ENCODE measurements around the gene FSCN2. TPM values are rescaled to one million over a fixed set of nuclear protein-coding genes. Genes with fewer than 3 reads are reported as not detected.
A peak's percentile ranks its signal among the peaks of the same experiment; 100 is the strongest.

Gene FSCN2
- total and polyA plus RNA-seq, 2 of the 4 experiments (the other 2 are of a cell fraction): 0.18 to 0.84 TPM

DNA sequence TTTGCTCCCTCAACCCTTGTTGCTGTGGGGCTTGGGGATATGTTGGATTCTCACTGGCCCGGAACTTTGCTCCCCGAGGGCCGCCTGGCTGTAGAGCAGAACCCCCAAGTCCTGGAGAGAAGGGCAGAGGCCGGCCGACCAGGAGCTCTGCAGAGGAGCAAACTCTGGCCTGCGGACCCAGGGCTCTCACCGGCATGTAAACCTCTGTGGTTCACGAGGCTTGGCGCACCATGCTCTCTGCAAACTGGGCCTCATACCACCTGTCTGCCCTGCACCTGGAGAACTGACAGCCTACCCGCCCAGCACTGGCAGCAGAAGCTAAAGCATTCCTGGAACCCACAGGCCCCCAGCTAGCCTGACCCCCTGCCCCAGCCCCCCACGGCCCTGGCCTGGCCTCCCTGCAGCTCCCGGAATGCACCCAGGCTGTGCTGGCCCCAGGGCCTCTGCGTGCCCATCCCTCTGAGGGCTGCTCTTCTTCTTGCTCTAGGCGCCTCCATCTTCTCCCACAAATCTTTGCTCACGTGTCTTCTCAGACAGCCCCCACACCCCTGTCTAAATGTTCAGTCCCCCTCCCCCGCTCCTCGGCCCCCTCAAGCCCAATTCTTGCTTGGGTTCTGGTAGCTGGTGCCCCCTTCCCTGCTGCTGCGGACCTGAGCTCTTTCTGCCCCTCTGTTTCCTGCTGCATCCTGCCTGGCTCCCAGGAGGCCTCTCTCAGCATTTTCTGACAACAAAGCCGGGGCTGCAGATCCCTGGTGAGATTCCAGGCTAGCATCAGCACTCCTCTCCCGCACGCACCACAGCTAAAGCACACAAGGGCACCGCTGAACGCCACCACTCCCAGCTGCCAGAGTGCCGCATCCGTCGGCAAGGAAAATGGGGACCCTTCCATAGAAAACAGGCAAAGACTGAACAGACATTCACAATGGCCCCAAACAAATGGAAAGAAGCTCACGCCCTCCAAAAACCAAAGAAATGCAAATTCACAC is 38.9 kb upstream of the FSCN2 start:
- DNase-seq (no peak), ATAC-seq (ENCODE audit: low read depth) (no peak)
- Histone ChIP-seq H3K9me3 (ENCODE audit: control insufficient read depth, insufficient read depth, low read length) (no peaks in the 10 kb centered on the region), H2AK5ac (ENCODE audit: low read depth, low read length) (peak overlapping the region; percentile 43; the same call in 1 of the 2 replicates), H3K23ac (ENCODE audit: low read depth, low read length) (no peak overlapping the region), H4K20me1 (ENCODE audit: insufficient read depth, low read length) (no peaks in the 10 kb centered on the region), H3K14ac (replicated peaks; ENCODE audit: low read depth, low read length) (no peak overlapping the region), H3K4me1 (ENCODE audit: control insufficient read depth, insufficient read depth, low read length) (peaks cover 4% of the 10 kb centered on the region; the same call in 1 of the 2 replicates), H4K5ac (ENCODE audit: low read depth, low read length) (no peak overlapping the region), H4K91ac (ENCODE audit: insufficient read depth, low read depth, low read length) (no peak overlapping the region), H3K9me1 (ENCODE audit: insufficient read depth, low read length) (peaks cover 2% of the 10 kb centered on the region), H3K79me1 (ENCODE audit: low read depth in 1 of 2, low read length in 2 of 2) (peaks cover 2 to 3% of the 10 kb centered on the region in 2 experiments; a peak in 2 of 4 replicates), H3K56ac (ENCODE audit: extremely low read depth, insufficient read depth, low read length) (no peak overlapping the region), H3K36me3 (ENCODE audit: control insufficient read depth, insufficient read depth, low read length) (no peaks in the 10 kb centered on the region), H3K18ac (ENCODE audit: low read depth, low read length) (no peak overlapping the region), H3K27me3 (ENCODE audit: control insufficient read depth, insufficient read depth, low read length) (peaks cover 10% of the 10 kb centered on the region; the same call in 1 of the 2 replicates), H2AK9ac (replicated peaks; ENCODE audit: low read depth, low read length, poor library complexity) (peak overlapping the region; percentile 23), H2BK15ac (ENCODE audit: low read depth, low read length) (no peak overlapping the region), H3K4me2 (ENCODE audit: low read depth, low read length) (no peak overlapping the region), H2BK120ac (ENCODE audit: low read depth, low read length) (no peak overlapping the region), H2BK5ac (ENCODE audit: low read depth, low read length, poor library complexity, severe bottlenecking) (no peak overlapping the region), H4K8ac (ENCODE audit: low read depth in 2 of 2, low read length in 2 of 2) (peak overlapping the region in 1 of 2 experiments; percentile 91; a peak in 1 of 4 replicates), H3K4ac (ENCODE audit: low read depth, low read length) (no peak overlapping the region), H3K27ac (ENCODE audit: insufficient read depth, low read length) (no peak overlapping the region), H3K9ac (ENCODE audit: low read depth, low read length) (no peak overlapping the region), H2AFZ (replicated peaks; ENCODE audit: low read length, poor library complexity) (peak overlapping the region; percentile 4), H3K4me3 (ENCODE audit: insufficient read depth, low read depth, low read length) (no peak overlapping the region), H2BK20ac (ENCODE audit: low read depth, low read length) (no peak overlapping the region)
- in situ Hi-C loops (cut with MboI; ENCODE audit: low sequenced_read_pairs) (no loop called here), intact Hi-C loops (cut with micrococcal nuclease) (no loop called here), dilution Hi-C loops (cut with HindIII; ENCODE audit: low sequenced_read_pairs, unreplicated experiment) (no loop called here)
- WGBS, 2 experiments (ENCODE audit: extremely low coverage in 2 of 2, insufficient read length in 1 of 2): 56% methylated on average over 18 of the region's 27 CpGs; no CpG with 5 or more reads in 1 of the 2 experiments
- POLR2A ChIA-PET (ENCODE audit: unreplicated experiment): interaction anchor here (1.2 kb wide), 1 partner anchor 23 kb away, joined by 4 read pairs; the partner anchor contains the start of gene ACTG1
- BruUV-seq (replicated peaks): no TSS peak
- TF ChIP-seq, protein P1, sequence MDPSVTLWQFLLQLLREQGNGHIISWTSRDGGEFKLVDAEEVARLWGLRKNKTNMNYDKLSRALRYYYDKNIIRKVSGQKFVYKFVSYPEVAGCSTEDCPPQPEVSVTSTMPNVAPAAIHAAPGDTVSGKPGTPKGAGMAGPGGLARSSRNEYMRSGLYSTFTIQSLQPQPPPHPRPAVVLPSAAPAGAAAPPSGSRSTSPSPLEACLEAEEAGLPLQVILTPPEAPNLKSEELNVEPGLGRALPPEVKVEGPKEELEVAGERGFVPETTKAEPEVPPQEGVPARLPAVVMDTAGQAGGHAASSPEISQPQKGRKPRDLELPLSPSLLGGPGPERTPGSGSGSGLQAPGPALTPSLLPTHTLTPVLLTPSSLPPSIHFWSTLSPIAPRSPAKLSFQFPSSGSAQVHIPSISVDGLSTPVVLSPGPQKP (IDR thresholded peaks at IDR 0.05; ENCODE audit: borderline replicate concordance, low read depth, low read length): no peak
- no peak for TF ChIP-seq SMC3 (IDR thresholded peaks at IDR 0.05; ENCODE audit: low read depth, low read length)
- TF ChIP-seq CHD1 (IDR thresholded peaks at IDR 0.05; ENCODE audit: low read depth, low read length): no peak
- TF ChIP-seq CEBPB (IDR thresholded peaks at IDR 0.05; ENCODE audit: low read depth, low read length): no peak
- TF ChIP-seq RCOR1 (IDR thresholded peaks at IDR 0.05; ENCODE audit: insufficient replicate concordance, low read length): no peak
- TF ChIP-seq MXI1 (IDR thresholded peaks at IDR 0.05; ENCODE audit: borderline replicate concordance, low read depth, low read length): no peak
- TF ChIP-seq, protein P2, sequence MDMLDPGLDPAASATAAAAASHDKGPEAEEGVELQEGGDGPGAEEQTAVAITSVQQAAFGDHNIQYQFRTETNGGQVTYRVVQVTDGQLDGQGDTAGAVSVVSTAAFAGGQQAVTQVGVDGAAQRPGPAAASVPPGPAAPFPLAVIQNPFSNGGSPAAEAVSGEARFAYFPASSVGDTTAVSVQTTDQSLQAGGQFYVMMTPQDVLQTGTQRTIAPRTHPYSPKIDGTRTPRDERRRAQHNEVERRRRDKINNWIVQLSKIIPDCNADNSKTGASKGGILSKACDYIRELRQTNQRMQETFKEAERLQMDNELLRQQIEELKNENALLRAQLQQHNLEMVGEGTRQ (IDR thresholded peaks at IDR 0.05; ENCODE audit: low read depth, low read length): no peak
- no peak for TF ChIP-seq POLR2A (IDR thresholded peaks at IDR 0.05; ENCODE audit: low read depth, low read length)
- no peak for TF ChIP-seq MAZ (IDR thresholded peaks at IDR 0.05; ENCODE audit: borderline replicate concordance, low read depth, low read length)
- TF ChIP-seq NFE2L2 (IDR thresholded peaks at IDR 0.05; ENCODE audit: low read depth, low read length): no peak
- TF ChIP-seq RAD21 (IDR thresholded peaks at IDR 0.05; ENCODE audit: low read length): no peak
- TF ChIP-seq, protein P3, sequence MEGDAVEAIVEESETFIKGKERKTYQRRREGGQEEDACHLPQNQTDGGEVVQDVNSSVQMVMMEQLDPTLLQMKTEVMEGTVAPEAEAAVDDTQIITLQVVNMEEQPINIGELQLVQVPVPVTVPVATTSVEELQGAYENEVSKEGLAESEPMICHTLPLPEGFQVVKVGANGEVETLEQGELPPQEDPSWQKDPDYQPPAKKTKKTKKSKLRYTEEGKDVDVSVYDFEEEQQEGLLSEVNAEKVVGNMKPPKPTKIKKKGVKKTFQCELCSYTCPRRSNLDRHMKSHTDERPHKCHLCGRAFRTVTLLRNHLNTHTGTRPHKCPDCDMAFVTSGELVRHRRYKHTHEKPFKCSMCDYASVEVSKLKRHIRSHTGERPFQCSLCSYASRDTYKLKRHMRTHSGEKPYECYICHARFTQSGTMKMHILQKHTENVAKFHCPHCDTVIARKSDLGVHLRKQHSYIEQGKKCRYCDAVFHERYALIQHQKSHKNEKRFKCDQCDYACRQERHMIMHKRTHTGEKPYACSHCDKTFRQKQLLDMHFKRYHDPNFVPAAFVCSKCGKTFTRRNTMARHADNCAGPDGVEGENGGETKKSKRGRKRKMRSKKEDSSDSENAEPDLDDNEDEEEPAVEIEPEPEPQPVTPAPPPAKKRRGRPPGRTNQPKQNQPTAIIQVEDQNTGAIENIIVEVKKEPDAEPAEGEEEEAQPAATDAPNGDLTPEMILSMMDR (conservative IDR thresholded peaks at IDR 0.05; ENCODE audit: low read depth, low read length): no peak
- no peak for TF ChIP-seq RFX5 (IDR thresholded peaks at IDR 0.05; ENCODE audit: low read depth, low read length)
- CTCF ChIA-PET: no interaction called here

Data from IMR-90 (cell line).